Activated naive CD8-positive, alpha-beta T cell treated with anti-CD3 and anti-CD28 coated beads for 36 hours (primary cell): ENCODE data around the gene OIP5. TPM values are rescaled to one million over a fixed set of nuclear protein-coding genes. Genes with fewer than 3 reads are reported as not detected.
"Not testable (repeated sequence)": the region's sequence is repeated elsewhere in the genome, so short reads cannot be mapped to it uniquely, and the experiment has no call there.

Source experiments
- DNase-seq: peaks from one replicate; pipeline ENCODE4 v3.0.0; 2021
- H3K27ac Mint-ChIP-seq: one replicate; pipeline ENCODE4 v1.8.0; 2022; ENCODE audit warnings: mild to moderate bottlenecking, moderate library complexity, mixed read lengths
- H3K27me3 Mint-ChIP-seq: one replicate; pipeline ENCODE4 v1.8.0; 2022; ENCODE audit warnings: mild to moderate bottlenecking, mixed read lengths
- H3K36me3 Mint-ChIP-seq: one replicate; pipeline ENCODE4 v1.8.0; 2021; ENCODE audit warnings: mild to moderate bottlenecking, mixed read lengths
- H3K4me1 Mint-ChIP-seq: one replicate; pipeline ENCODE4 v1.8.0; 2021; ENCODE audit warnings: mixed read lengths
- H3K4me3 Mint-ChIP-seq: one replicate; pipeline ENCODE4 v1.8.0; 2022; ENCODE audit warnings: mild to moderate bottlenecking, moderate library complexity, mixed read lengths
- H3K9me3 Mint-ChIP-seq: one replicate; pipeline ENCODE4 v1.8.0; 2022; ENCODE audit warnings: mixed read lengths
- total RNA-seq, 2 experiments: library from RNA; stranded (reverse); gene quantifications; one replicate each; pipeline ENCODE4 v1.2.3, GENCODE V29; 2021

The OIP5 gene
- total RNA-seq, 2 experiments from 2014 or later, result 21.6 to 23.0 TPM

- H3K27me3 Mint-ChIP-seq, result no peaks in the 10 kb centered on the region
- H3K4me1 Mint-ChIP-seq, result peaks cover 17% of the 10 kb centered on the region
- DNase-seq, result no peak
- H3K4me3 Mint-ChIP-seq, result peak overlapping the region; percentile 99
- H3K27ac Mint-ChIP-seq, result peak overlapping the region; percentile 98
- peaks cover 30% of the 10 kb centered on the region for H3K36me3 Mint-ChIP-seq
- no peaks in the 10 kb centered on the region for H3K9me3 Mint-ChIP-seq
Measured at GRCh38 chr15:41331281-41331680, 1.1 kb downstream of the OIP5 start.

- no peak overlapping the region for H3K4me3 Mint-ChIP-seq
- DNase-seq, result no peak
- H3K27ac Mint-ChIP-seq, result peak overlapping the region; percentile 1
- H3K27me3 Mint-ChIP-seq, result no peaks in the 10 kb centered on the region
- peaks cover 22% of the 10 kb centered on the region for H3K36me3 Mint-ChIP-seq
- H3K4me1 Mint-ChIP-seq, result peaks cover 12% of the 10 kb centered on the region
- H3K9me3 Mint-ChIP-seq, result no peaks in the 10 kb centered on the region
Measured at GRCh38 chr15:41323611-41324010, 8.8 kb downstream of the OIP5 start.

GRCh38 chr15:41320805-41321330, 11.5 kb downstream of the OIP5 start:
- not testable (repeated sequence) for H3K27ac Mint-ChIP-seq

GRCh38 chr15:41309226-41309905, 23.0 kb downstream of the OIP5 start:
- peaks cover 8% of the 10 kb centered on the region for H3K4me1 Mint-ChIP-seq

More at GRCh38 chr15:41320805-41321330, 11.5 kb downstream of the OIP5 start:
- Mint-ChIP-seq H3K36me3 (peaks cover 15% of the 10 kb centered on the region), H3K4me1 (peaks cover 12% of the 10 kb centered on the region)
- H3K9me3 Mint-ChIP-seq, H3K4me3 Mint-ChIP-seq, H3K27me3 Mint-ChIP-seq, DNase-seq: not testable (repeated sequence)

GRCh38 chr15:41307679-41308078, 24.7 kb downstream of the OIP5 start:
- H3K4me3 Mint-ChIP-seq, result no peak overlapping the region
- H3K27me3 Mint-ChIP-seq, result no peaks in the 10 kb centered on the region
- no peak for DNase-seq
- no peaks in the 10 kb centered on the region for H3K9me3 Mint-ChIP-seq
- H3K27ac Mint-ChIP-seq, result no peak overlapping the region
- H3K36me3 Mint-ChIP-seq, result peaks cover under 1% of the 10 kb centered on the region
- H3K4me1 Mint-ChIP-seq, result peaks cover 12% of the 10 kb centered on the region

More at GRCh38 chr15:41309226-41309905, 23.0 kb downstream of the OIP5 start:
- Mint-ChIP-seq H3K27me3 (no peaks in the 10 kb centered on the region), H3K4me3 (no peak overlapping the region), H3K9me3 (no peaks in the 10 kb centered on the region), H3K27ac (peak overlapping the region; percentile 54), H3K36me3 (peaks cover 8% of the 10 kb centered on the region)
- DNase-seq, result no peak

- H3K36me3 Mint-ChIP-seq, result peaks cover 13% of the 10 kb centered on the region
Measured at GRCh38 chr15:41304149-41304770, 28.1 kb downstream of the OIP5 start.

GRCh38 chr15:41301587-41301986, 30.8 kb downstream of the OIP5 start:
- no peaks in the 10 kb centered on the region for H3K27me3 Mint-ChIP-seq
- H3K27ac Mint-ChIP-seq, result no peak overlapping the region
- peaks cover 19% of the 10 kb centered on the region for H3K4me1 Mint-ChIP-seq
- peaks cover 24% of the 10 kb centered on the region for H3K36me3 Mint-ChIP-seq
- H3K4me3 Mint-ChIP-seq, result no peak overlapping the region
- H3K9me3 Mint-ChIP-seq, result no peaks in the 10 kb centered on the region
- no peak for DNase-seq

More at GRCh38 chr15:41304149-41304770, 28.1 kb downstream of the OIP5 start:
- Mint-ChIP-seq H3K27ac (peak overlapping the region; percentile 63), H3K4me1 (peaks cover 19% of the 10 kb centered on the region), H3K4me3 (no peak overlapping the region), H3K27me3 (no peaks in the 10 kb centered on the region), H3K9me3 (no peaks in the 10 kb centered on the region)
- DNase-seq, result no peak

- Mint-ChIP-seq H3K36me3 (peaks cover 24% of the 10 kb centered on the region), H3K4me1 (peaks cover 19% of the 10 kb centered on the region)
- not testable (repeated sequence) for H3K27ac Mint-ChIP-seq, H3K27me3 Mint-ChIP-seq, H3K4me3 Mint-ChIP-seq, DNase-seq, H3K9me3 Mint-ChIP-seq
Measured at GRCh38 chr15:41301139-41301538, 31.3 kb downstream of the OIP5 start.

GRCh38 chr15:41292521-41292920, 39.9 kb downstream of the OIP5 start:
- H3K27me3 Mint-ChIP-seq, result no peaks in the 10 kb centered on the region
- H3K9me3 Mint-ChIP-seq, result no peaks in the 10 kb centered on the region
- no peak overlapping the region for H3K4me3 Mint-ChIP-seq
- DNase-seq, result no peak
- H3K27ac Mint-ChIP-seq, result peak overlapping the region; percentile 43
- H3K36me3 Mint-ChIP-seq, result peaks cover 21% of the 10 kb centered on the region
- H3K4me1 Mint-ChIP-seq, result peaks cover 29% of the 10 kb centered on the region

GRCh38 chr15:41291065-41291631, 41.2 kb downstream of the OIP5 start:
- H3K4me1 Mint-ChIP-seq, result peaks cover 36% of the 10 kb centered on the region
- H3K27ac Mint-ChIP-seq, result peak overlapping the region; percentile 63
- DNase-seq, result no peak
- peaks cover 1% of the 10 kb centered on the region for H3K9me3 Mint-ChIP-seq
- no peak overlapping the region for H3K4me3 Mint-ChIP-seq
- no peaks in the 10 kb centered on the region for H3K27me3 Mint-ChIP-seq
- H3K36me3 Mint-ChIP-seq, result peaks cover 31% of the 10 kb centered on the region

- peaks cover 44% of the 10 kb centered on the region for H3K4me1 Mint-ChIP-seq
- H3K27me3 Mint-ChIP-seq, result no peaks in the 10 kb centered on the region
- DNase-seq, result no peak
- H3K9me3 Mint-ChIP-seq, result peaks cover 1% of the 10 kb centered on the region
- no peak overlapping the region for H3K4me3 Mint-ChIP-seq
- H3K27ac Mint-ChIP-seq, result no peak overlapping the region
- H3K36me3 Mint-ChIP-seq, result peaks cover 40% of the 10 kb centered on the region
Measured at GRCh38 chr15:41289953-41290352, 42.4 kb downstream of the OIP5 start.

- Mint-ChIP-seq H3K27me3 (peaks cover 4% of the 10 kb centered on the region), H3K9me3 (peaks cover 1% of the 10 kb centered on the region), H3K4me3 (no peak overlapping the region), H3K4me1 (peaks cover 46% of the 10 kb centered on the region), H3K27ac (peak overlapping the region; percentile 29), H3K36me3 (peaks cover 50% of the 10 kb centered on the region)
- DNase-seq, result no peak
Measured at GRCh38 chr15:41288464-41288863, 43.9 kb downstream of the OIP5 start.

- Mint-ChIP-seq H3K4me3 (peak overlapping the region; percentile 52), H3K27ac (peak overlapping the region; percentile 39), H3K27me3 (peaks cover 4% of the 10 kb centered on the region), H3K9me3 (peaks cover 1% of the 10 kb centered on the region), H3K4me1 (peaks cover 53% of the 10 kb centered on the region), H3K36me3 (peaks cover 52% of the 10 kb centered on the region)
- no peak for DNase-seq
Measured at GRCh38 chr15:41286665-41287333, 45.6 kb downstream of the OIP5 start.

- Mint-ChIP-seq H3K4me3 (peak overlapping the region; percentile 97), H3K27ac (peak overlapping the region; percentile 92), H3K4me1 (peaks cover 42% of the 10 kb centered on the region), H3K36me3 (peaks cover 47% of the 10 kb centered on the region), H3K27me3 (peaks cover 4% of the 10 kb centered on the region), H3K9me3 (peaks cover 1% of the 10 kb centered on the region)
- no peak for DNase-seq
Measured at GRCh38 chr15:41285285-41285684, 47.1 kb downstream of the OIP5 start.
